SK-N-SH treated with all-trans-retinoic acid at 6 μM for 48 hours (cell line): Measurements from ENCODE around the gene CALML3.

Experiments used
- ARNTL ChIP-seq: fragments of 450-650 bp; formaldehyde crosslinking; IDR thresholded peaks from 2 replicates; pipeline ENCODE4 v1.5.0; 2020; ENCODE audit warnings: low read depth, mild to moderate bottlenecking, moderate library complexity, borderline replicate concordance
- CREB5 ChIP-seq: fragments of 250-450 bp; sonication (Bioruptor Pico); IDR thresholded peaks from 2 replicates; pipeline ENCODE4 v1.5.1; 2020; ENCODE audit warnings: low read depth, mild to moderate bottlenecking, moderate library complexity
- CSRNP3 ChIP-seq: fragments of 250-450 bp; sonication (Bioruptor Pico); IDR thresholded peaks from 2 replicates; pipeline ENCODE4 v1.5.1; 2021; ENCODE audit warnings: mild to moderate bottlenecking, moderate library complexity
- OSR1 ChIP-seq: fragments of 250-450 bp; sonication (Bioruptor Pico); IDR thresholded peaks from 2 replicates; pipeline ENCODE4 v1.8.0; 2022; ENCODE audit warnings: moderate library complexity, mild to moderate bottlenecking, inconsistent platforms
- SNAI2 ChIP-seq: fragments of 250-450 bp; sonication (Bioruptor Pico); IDR thresholded peaks from 2 replicates; pipeline ENCODE4 v1.5.0; 2020; ENCODE audit warnings: mild to moderate bottlenecking, moderate library complexity
- TCF4 ChIP-seq: fragments of 250-450 bp; sonication (Bioruptor Pico); IDR thresholded peaks from 2 replicates; pipeline ENCODE4 v1.8.0; 2021; ENCODE audit warnings: mild to moderate bottlenecking, moderate library complexity, borderline replicate concordance
- TOX ChIP-seq: fragments of 250-450 bp; sonication (Bioruptor Pico); IDR thresholded peaks from 2 replicates; pipeline ENCODE4 v1.8.0; 2021; ENCODE audit warnings: mild to moderate bottlenecking, moderate library complexity, borderline replicate concordance
- ZFP3 ChIP-seq: fragments of 250-450 bp; sonication (Bioruptor Pico); IDR thresholded peaks from 2 replicates; pipeline ENCODE4 v1.5.0; 2020; ENCODE audit warnings: mild to moderate bottlenecking, moderate library complexity
- ZFP30 ChIP-seq: fragments of 450-650 bp; formaldehyde crosslinking; IDR thresholded peaks from 2 replicates; pipeline ENCODE4 v1.5.0; 2022; ENCODE audit warnings: mild to moderate bottlenecking, moderate library complexity
- TF ChIP-seq, protein P1 (sequence below): fragments of 250-450 bp; sonication (Bioruptor Pico); IDR thresholded peaks from 2 replicates; pipeline ENCODE4 v1.8.0; 2020; ENCODE audit warnings: mild to moderate bottlenecking, moderate library complexity, borderline replicate concordance

- TF ChIP-seq SNAI2 (CRISPR knock-in tag) (no peak), ZFP3 (CRISPR knock-in tag) (no peak), TCF4 (CRISPR knock-in tag) (no peak), CSRNP3 (CRISPR knock-in tag) (no peak), TOX (CRISPR knock-in tag) (no peak), ZFP30 (CRISPR knock-in tag) (no peak), CREB5 (no peak), ARNTL (CRISPR knock-in tag) (no peak), OSR1 (CRISPR knock-in tag) (no peak)
- TF ChIP-seq, protein P1, sequence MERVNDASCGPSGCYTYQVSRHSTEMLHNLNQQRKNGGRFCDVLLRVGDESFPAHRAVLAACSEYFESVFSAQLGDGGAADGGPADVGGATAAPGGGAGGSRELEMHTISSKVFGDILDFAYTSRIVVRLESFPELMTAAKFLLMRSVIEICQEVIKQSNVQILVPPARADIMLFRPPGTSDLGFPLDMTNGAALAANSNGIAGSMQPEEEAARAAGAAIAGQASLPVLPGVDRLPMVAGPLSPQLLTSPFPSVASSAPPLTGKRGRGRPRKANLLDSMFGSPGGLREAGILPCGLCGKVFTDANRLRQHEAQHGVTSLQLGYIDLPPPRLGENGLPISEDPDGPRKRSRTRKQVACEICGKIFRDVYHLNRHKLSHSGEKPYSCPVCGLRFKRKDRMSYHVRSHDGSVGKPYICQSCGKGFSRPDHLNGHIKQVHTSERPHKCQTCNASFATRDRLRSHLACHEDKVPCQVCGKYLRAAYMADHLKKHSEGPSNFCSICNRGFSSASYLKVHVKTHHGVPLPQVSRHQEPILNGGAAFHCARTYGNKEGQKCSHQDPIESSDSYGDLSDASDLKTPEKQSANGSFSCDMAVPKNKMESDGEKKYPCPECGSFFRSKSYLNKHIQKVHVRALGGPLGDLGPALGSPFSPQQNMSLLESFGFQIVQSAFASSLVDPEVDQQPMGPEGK (CRISPR knock-in tag): no peak
Measured at GRCh38 chr10:5565205-5565545, 40.4 kb downstream of the CALML3 start.
